ENCODE data around the gene ERICH6.

DNA sequence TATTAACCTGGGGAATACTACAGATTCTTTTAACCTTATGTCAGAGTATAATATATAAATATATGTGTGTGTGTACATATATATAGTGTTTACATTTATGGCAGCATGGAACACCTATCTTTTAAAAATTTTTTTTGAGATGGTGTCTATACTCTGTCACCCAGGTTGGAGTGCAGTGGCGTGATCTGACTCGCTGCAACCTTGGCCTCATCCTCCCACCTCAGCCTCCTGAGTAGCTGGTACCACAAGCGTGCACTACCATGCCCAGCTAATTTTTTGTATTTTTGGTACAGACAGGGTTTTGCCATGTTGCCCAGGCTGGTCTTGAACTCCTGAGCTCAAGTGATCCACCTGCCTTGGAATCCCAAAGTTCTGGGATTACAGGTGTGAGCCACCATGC is 18.5 kb upstream of the ERICH6 start:
- TF ChIP-seq ZNF510 (tag by site-specific recombination; IDR thresholded peaks at IDR 0.05; ENCODE audit: insufficient replicate concordance) (no peak), ZNF214 (tag by site-specific recombination; IDR thresholded peaks at IDR 0.05; ENCODE audit: borderline replicate concordance) (no peak)
- TF ChIP-seq, protein P1, sequence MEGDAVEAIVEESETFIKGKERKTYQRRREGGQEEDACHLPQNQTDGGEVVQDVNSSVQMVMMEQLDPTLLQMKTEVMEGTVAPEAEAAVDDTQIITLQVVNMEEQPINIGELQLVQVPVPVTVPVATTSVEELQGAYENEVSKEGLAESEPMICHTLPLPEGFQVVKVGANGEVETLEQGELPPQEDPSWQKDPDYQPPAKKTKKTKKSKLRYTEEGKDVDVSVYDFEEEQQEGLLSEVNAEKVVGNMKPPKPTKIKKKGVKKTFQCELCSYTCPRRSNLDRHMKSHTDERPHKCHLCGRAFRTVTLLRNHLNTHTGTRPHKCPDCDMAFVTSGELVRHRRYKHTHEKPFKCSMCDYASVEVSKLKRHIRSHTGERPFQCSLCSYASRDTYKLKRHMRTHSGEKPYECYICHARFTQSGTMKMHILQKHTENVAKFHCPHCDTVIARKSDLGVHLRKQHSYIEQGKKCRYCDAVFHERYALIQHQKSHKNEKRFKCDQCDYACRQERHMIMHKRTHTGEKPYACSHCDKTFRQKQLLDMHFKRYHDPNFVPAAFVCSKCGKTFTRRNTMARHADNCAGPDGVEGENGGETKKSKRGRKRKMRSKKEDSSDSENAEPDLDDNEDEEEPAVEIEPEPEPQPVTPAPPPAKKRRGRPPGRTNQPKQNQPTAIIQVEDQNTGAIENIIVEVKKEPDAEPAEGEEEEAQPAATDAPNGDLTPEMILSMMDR (tag by site-specific recombination; IDR thresholded peaks at IDR 0.05), result no peak
